Fibroblast of lung (primary cell): ENCODE measurements around the gene DIRAS2. TPM values are rescaled to one million over a fixed set of nuclear protein-coding genes. Genes with fewer than 3 reads are reported as not detected.

Experiments
- DNase-seq, 2 donors: peaks; one replicate each; pipeline versions ENCODE4 v3.0.0 to v3.0.0-alpha.2; 2010; ENCODE audit warnings: low read depth in 2 of 2
- H2AFZ ChIP-seq: 2 replicates; pipeline ENCODE4 v1.5.1; 2012; ENCODE audit warnings: low read length, control low read depth, inconsistent platforms
- H3K27ac ChIP-seq: 2 replicates; pipeline ENCODE4 v1.5.1; 2011; ENCODE audit warnings: low read length, control low read depth; ENCODE audit not compliant: insufficient read depth
- H3K27me3 ChIP-seq: 2 replicates; pipeline ENCODE4 v1.5.1; 2011; ENCODE audit warnings: mild to moderate bottlenecking, low read length; ENCODE audit not compliant: control insufficient read depth, insufficient read depth
- H3K36me3 ChIP-seq: 2 replicates; pipeline ENCODE4 v1.5.1; 2011; ENCODE audit warnings: low read length; ENCODE audit not compliant: control insufficient read depth, insufficient read depth
- H3K4me1 ChIP-seq: 2 replicates; pipeline ENCODE4 v1.5.1; 2011; ENCODE audit warnings: low read length; ENCODE audit not compliant: control insufficient read depth, insufficient read depth; ENCODE audit errors: extremely low read depth
- H3K4me2 ChIP-seq: 2 replicates; pipeline ENCODE4 v1.5.1; 2011; ENCODE audit warnings: low read length, control low read depth; ENCODE audit not compliant: insufficient read depth; ENCODE audit errors: extremely low read depth
- H3K4me3 ChIP-seq, 4 experiments: fragments of 200-600 bp in 1 of 4; sonication (generic) in 1 of 4; replicated peaks in 1 of 4; 2 replicates each; pipeline ENCODE4 v1.5.1; 2011 to 2016; ENCODE audit warnings: low read length in 4 of 4, low read depth in 3 of 4, mild to moderate bottlenecking in 3 of 4, control low read depth in 2 of 4, inconsistent platforms in 1 of 4, mixed read lengths in 1 of 4; ENCODE audit not compliant: insufficient read depth in 1 of 4; ENCODE audit errors: control extremely low read depth in 1 of 4
- H3K79me2 ChIP-seq: 2 replicates; pipeline ENCODE4 v1.5.1; 2012; ENCODE audit warnings: mild to moderate bottlenecking, low read length, inconsistent platforms; ENCODE audit not compliant: control insufficient read depth, insufficient read depth
- H3K9ac ChIP-seq: 2 replicates; pipeline ENCODE4 v1.5.1; 2011; ENCODE audit warnings: mild to moderate bottlenecking, low read length, control low read depth; ENCODE audit not compliant: insufficient read depth
- H3K9me3 ChIP-seq: 2 replicates; pipeline ENCODE4 v1.5.1; 2012; ENCODE audit warnings: low read depth, low read length; ENCODE audit not compliant: control insufficient read depth, insufficient read depth
- H4K20me1 ChIP-seq: 2 replicates; pipeline ENCODE4 v1.5.1; 2011; ENCODE audit warnings: low read length; ENCODE audit not compliant: control insufficient read depth, insufficient read depth; ENCODE audit errors: extremely low read depth
- EZH2 ChIP-seq: IDR thresholded peaks from 2 replicates; pipeline ENCODE4 v1.5.1; 2012; ENCODE audit warnings: low read length, control low read depth, mild to moderate bottlenecking; ENCODE audit errors: missing control alignments
- polyA plus RNA-seq, 2 donors: library from polyadenylated mRNA; depleted of rRNA in 1 of 2; stranded (reverse) in 1 of 2; unstranded in 1 of 2; fragments of >200 nt; gene quantifications; 2 replicates each; pipeline ENCODE4 v1.2.1, GENCODE V29; 2011 to 2012; ENCODE audit warnings: missing spikeins in 1 of 2
- total RNA-seq: library from RNA; depleted of rRNA; stranded (reverse); fragments of >200 nt; gene quantifications from 2 replicates; pipeline ENCODE4 v1.2.1, GENCODE V29; 2014
- TF ChIP-seq, protein P1 (sequence below), 2 donors: IDR thresholded peaks in 1 of 2; conservative IDR thresholded peaks in 1 of 2; 1 replicate in 1 of 2; 2 replicates in 1 of 2; pipeline ENCODE4 v1.5.1; 2011 to 2012; ENCODE audit warnings: low read length in 2 of 2, control low read depth in 1 of 2, inconsistent platforms in 1 of 2, low read depth in 1 of 2, mild to moderate bottlenecking in 1 of 2

The DIRAS2 gene
- total and polyA plus RNA-seq, 2 donors (not counting 1 experiment from before 2014, with no cell fraction given): 0.01 to 0.66 TPM

DNA sequence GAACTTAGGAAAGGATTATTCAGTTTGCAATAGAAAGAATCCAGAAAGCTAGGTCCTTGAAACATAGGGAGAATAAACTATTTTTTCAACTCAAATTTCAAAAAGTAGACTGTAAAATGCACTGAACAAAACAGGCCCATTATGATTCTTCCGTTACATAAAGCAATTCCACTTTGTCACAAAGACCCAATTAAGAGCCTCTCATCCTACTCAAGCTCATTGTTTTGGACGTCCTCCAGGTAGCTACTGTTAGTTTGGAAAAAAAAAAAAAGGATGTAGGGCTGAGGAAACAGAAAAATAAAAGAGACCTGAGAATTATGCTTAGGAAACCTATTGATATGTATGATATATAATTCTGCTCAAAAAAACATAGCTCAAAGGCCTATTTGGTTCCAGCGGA, 74.0 kb downstream of the DIRAS2 start:
- Histone ChIP-seq H3K9me3 (no peaks in the 10 kb centered on the region), H2AFZ (no peak overlapping the region), H3K36me3 (no peaks in the 10 kb centered on the region), H3K9ac (no peak overlapping the region), H3K27ac (no peak overlapping the region), H3K4me2 (no peak overlapping the region), H4K20me1 (no peaks in the 10 kb centered on the region), H3K27me3 (no peaks in the 10 kb centered on the region), H3K4me3 (no peak overlapping the region), H3K4me1 (no peaks in the 10 kb centered on the region), H3K79me2 (no peaks in the 10 kb centered on the region)
- DNase-seq: no peak
- no peak for TF ChIP-seq EZH2
- TF ChIP-seq, protein P1, sequence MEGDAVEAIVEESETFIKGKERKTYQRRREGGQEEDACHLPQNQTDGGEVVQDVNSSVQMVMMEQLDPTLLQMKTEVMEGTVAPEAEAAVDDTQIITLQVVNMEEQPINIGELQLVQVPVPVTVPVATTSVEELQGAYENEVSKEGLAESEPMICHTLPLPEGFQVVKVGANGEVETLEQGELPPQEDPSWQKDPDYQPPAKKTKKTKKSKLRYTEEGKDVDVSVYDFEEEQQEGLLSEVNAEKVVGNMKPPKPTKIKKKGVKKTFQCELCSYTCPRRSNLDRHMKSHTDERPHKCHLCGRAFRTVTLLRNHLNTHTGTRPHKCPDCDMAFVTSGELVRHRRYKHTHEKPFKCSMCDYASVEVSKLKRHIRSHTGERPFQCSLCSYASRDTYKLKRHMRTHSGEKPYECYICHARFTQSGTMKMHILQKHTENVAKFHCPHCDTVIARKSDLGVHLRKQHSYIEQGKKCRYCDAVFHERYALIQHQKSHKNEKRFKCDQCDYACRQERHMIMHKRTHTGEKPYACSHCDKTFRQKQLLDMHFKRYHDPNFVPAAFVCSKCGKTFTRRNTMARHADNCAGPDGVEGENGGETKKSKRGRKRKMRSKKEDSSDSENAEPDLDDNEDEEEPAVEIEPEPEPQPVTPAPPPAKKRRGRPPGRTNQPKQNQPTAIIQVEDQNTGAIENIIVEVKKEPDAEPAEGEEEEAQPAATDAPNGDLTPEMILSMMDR (conservative IDR thresholded peaks at IDR 0.05 in 1 of 2, IDR thresholded peaks at IDR 0.05 in 1 of 2; ENCODE audit: low read depth in 1 of 2, low read length in 2 of 2): no peak

DNA sequence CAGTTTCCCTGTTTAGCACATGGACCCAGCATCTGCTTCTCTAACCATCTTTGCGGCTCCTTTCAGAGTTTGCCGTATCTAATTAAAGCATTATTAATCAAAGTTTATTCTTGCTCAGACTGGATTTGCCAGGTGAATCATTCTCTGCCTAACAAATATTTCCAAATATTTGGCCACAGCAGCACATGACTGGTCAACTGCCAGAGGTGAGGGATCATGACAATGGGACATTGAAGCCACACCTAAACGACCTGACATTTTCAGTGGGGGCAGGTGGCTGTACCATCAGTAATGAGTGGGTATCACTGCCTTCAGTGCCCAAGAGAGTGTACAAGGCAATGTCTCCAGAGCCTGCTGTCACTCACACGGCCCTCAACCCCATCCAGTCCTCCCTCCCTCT, 80.4 kb downstream of the DIRAS2 start:
- Histone ChIP-seq H3K79me2 (no peaks in the 10 kb centered on the region), H3K27me3 (no peaks in the 10 kb centered on the region), H3K9ac (no peak overlapping the region), H3K27ac (no peak overlapping the region), H3K4me3 (no peak overlapping the region), H3K36me3 (no peaks in the 10 kb centered on the region), H3K4me2 (no peak overlapping the region), H4K20me1 (no peaks in the 10 kb centered on the region), H2AFZ (no peak overlapping the region), H3K9me3 (no peaks in the 10 kb centered on the region), H3K4me1 (no peaks in the 10 kb centered on the region)
- no peak for TF ChIP-seq EZH2
- TF ChIP-seq, protein P1 (conservative IDR thresholded peaks at IDR 0.05 in 1 of 2, IDR thresholded peaks at IDR 0.05 in 1 of 2; ENCODE audit: low read depth in 1 of 2, low read length in 2 of 2): no peak
- no peak for DNase-seq

Other genes with a start within 250 kb of the DIRAS2 start
- not detected in 2 replicates for gene SYK, start 159.0 kb upstream of the DIRAS2 start, total RNA-seq
- not detected in 2 replicates for gene SYK, start 159.0 kb upstream of the DIRAS2 start, polyA plus RNA-seq